ENCODE data around the gene MED15. TPM values are rescaled to one million over a fixed set of nuclear protein-coding genes. Genes with fewer than 3 reads are reported as not detected.

Gene MED15
- total RNA-seq, 1 donor from 2014 or later: 84.5 TPM

DNA sequence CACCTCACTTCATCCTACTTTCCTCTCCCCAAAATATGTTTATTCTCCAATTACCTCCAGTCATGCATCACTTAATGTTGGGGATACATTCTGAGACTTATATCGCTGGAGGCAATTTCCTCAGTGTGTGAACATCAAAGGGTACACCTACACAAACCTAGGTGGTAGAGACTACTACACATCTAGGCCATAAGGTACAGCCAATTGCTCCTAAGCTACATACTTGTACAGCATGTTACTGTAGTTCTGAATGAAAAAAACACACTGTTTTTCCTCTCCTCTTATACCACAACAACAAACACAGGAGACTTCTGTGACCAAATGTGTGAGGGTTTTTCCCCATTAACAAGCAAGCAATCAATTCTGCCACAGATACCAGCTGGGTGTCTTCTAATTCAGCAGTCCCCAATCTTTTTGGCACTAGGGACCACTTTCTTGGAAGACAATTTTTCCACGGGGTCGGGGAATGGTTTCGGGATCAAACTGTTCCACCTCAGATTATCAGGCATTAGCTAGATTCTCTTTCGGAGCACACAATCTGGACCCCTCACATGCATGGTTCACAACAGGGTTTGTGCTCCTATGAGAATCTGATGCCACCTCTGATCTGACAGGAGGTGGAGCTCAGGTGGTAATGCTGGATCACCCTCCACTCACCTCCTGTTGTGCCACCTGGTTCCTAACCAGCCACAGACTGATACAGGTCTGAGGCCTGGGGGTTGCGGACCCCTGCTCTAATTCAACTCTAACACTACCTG is 17.0 kb upstream of the MED15 start:
- Mint-ChIP-seq H3K9me3 (no peaks in the 10 kb centered on the region), H3K4me3 (no peak overlapping the region), H3K27ac (ENCODE audit: unreplicated experiment) (no peak overlapping the region), H3K27me3 (ENCODE audit: low read depth) (no peaks in the 10 kb centered on the region), H3K36me3 (ENCODE audit: low read depth) (peaks cover 3% of the 10 kb centered on the region), H3K4me1 (peaks cover 26% of the 10 kb centered on the region)
- TF ChIP-seq, protein P1, sequence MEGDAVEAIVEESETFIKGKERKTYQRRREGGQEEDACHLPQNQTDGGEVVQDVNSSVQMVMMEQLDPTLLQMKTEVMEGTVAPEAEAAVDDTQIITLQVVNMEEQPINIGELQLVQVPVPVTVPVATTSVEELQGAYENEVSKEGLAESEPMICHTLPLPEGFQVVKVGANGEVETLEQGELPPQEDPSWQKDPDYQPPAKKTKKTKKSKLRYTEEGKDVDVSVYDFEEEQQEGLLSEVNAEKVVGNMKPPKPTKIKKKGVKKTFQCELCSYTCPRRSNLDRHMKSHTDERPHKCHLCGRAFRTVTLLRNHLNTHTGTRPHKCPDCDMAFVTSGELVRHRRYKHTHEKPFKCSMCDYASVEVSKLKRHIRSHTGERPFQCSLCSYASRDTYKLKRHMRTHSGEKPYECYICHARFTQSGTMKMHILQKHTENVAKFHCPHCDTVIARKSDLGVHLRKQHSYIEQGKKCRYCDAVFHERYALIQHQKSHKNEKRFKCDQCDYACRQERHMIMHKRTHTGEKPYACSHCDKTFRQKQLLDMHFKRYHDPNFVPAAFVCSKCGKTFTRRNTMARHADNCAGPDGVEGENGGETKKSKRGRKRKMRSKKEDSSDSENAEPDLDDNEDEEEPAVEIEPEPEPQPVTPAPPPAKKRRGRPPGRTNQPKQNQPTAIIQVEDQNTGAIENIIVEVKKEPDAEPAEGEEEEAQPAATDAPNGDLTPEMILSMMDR (conservative IDR thresholded peaks at IDR 0.05): no peak
- DNase-seq (ENCODE audit: low read depth, low spot score): no peak

DNA sequence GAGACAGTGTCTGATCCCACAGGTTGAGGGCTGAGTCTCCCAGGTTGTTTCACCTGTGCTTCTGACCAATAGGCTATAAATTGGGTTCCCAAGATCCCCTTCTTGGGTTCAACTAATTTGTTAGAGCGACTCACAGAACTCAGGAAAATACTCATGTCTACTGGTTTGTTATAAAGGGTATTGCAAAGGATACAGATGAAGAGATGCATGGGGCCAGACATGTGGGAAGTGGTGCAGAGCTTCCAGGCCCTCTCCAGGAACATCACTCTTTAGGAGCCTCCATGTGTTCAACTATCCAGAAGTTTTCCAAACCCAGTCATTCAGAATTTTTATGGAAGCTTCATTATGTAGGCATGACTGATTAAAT is 16.5 kb upstream of the MED15 start:
- Mint-ChIP-seq H3K36me3 (ENCODE audit: low read depth) (peaks cover 3% of the 10 kb centered on the region), H3K4me1 (peaks cover 26% of the 10 kb centered on the region), H3K27me3 (ENCODE audit: low read depth) (no peaks in the 10 kb centered on the region), H3K9me3 (no peaks in the 10 kb centered on the region), H3K27ac (ENCODE audit: unreplicated experiment) (no peak overlapping the region), H3K4me3 (no peak overlapping the region)
- TF ChIP-seq, protein P1 (conservative IDR thresholded peaks at IDR 0.05): no peak
- no peak for DNase-seq (ENCODE audit: low read depth, low spot score)

DNA sequence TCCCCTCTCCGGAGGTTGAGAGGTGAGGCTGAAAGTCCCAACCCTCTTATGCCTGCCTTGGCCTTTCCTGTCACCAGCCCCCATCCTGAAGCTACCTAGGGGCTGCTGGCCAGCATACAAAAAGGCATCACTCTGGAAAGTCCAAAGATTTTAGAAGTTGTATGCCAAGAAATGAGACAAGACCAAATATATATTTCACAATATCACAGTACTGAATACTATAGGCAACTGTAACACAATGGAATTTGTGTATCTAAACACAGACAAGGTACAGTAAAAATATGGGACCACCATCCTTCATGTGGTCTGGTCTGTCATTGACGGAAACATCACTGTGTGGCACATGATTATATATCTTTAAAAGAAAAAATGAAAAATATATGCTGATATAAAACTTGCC is 16.1 kb upstream of the MED15 start:
- peaks cover 27% of the 10 kb centered on the region for H3K4me1 Mint-ChIP-seq
- DNase-seq (ENCODE audit: low read depth, low spot score): no peak
- no peak overlapping the region for H3K27ac Mint-ChIP-seq (ENCODE audit: unreplicated experiment)
- no peak overlapping the region for H3K4me3 Mint-ChIP-seq
- H3K36me3 Mint-ChIP-seq (ENCODE audit: low read depth): no peaks in the 10 kb centered on the region
- TF ChIP-seq, protein P1 (conservative IDR thresholded peaks at IDR 0.05): no peak
- no peaks in the 10 kb centered on the region for H3K27me3 Mint-ChIP-seq (ENCODE audit: low read depth)
- no peaks in the 10 kb centered on the region for H3K9me3 Mint-ChIP-seq

DNA sequence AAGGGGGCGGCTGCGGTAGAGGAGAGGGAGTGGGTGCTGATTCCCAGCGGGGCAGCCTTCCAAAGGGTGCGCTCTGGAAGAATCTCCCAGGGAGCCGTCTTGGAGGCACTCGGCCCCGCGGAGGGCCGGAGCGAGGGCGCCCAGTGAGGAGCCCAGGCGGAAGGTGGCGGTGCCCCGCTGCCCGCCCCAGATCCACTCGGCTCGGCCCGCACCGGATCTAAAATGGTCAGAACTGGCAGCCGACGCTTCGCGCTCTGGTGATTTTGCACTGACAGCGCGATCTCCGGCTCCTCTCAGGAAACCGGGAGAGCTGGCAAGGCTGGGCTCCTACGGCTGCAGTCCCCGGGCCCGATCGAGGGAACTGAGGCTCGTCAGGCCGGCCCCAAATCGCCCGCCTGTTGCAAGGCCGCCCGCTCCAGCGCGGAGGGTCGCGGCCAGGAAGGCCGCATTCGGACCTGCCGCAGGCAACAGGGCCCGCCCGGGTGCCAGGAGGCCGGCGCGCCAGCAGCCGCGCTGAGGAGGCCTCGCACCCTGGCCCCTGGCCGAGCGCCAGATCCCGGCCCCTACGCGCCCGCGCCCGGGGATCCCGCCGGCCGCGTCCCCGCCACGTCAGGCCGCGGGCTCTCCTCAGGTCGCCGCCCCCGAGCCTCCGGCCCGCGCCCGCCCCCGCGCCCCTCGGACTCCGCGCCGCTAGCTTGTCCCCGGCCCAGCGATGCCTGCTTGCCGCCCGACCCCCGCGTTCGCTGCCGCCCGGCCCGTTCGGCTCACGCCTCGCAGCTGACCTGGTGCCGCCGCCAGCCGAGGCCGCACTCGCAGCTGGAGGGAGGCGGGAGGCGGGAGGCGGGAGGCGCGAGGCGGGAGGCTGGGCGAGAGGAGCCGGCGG is 12.2 kb upstream of the MED15 start, which contains the start of gene KLHL22:
Gene KLHL22, minus strand, starts transcription at position 818 of the 883 bp plus-strand sequence. CDS start 6,584 bp downstream, outside the sequence.
- Mint-ChIP-seq H3K4me1 (peaks cover 40% of the 10 kb centered on the region), H3K4me3 (peak within 1 kb of the TSS; percentile 93), H3K9me3 (no peaks in the 10 kb centered on the region), H3K27me3 (ENCODE audit: low read depth) (no peaks in the 10 kb centered on the region), H3K36me3 (ENCODE audit: low read depth) (no peaks in the 10 kb centered on the region), H3K27ac (ENCODE audit: unreplicated experiment) (peak within 1 kb of the TSS; percentile 92)
- TF ChIP-seq, protein P1 (conservative IDR thresholded peaks at IDR 0.05): no peak
- peak; percentile 4 for DNase-seq (ENCODE audit: low read depth, low spot score)

DNA sequence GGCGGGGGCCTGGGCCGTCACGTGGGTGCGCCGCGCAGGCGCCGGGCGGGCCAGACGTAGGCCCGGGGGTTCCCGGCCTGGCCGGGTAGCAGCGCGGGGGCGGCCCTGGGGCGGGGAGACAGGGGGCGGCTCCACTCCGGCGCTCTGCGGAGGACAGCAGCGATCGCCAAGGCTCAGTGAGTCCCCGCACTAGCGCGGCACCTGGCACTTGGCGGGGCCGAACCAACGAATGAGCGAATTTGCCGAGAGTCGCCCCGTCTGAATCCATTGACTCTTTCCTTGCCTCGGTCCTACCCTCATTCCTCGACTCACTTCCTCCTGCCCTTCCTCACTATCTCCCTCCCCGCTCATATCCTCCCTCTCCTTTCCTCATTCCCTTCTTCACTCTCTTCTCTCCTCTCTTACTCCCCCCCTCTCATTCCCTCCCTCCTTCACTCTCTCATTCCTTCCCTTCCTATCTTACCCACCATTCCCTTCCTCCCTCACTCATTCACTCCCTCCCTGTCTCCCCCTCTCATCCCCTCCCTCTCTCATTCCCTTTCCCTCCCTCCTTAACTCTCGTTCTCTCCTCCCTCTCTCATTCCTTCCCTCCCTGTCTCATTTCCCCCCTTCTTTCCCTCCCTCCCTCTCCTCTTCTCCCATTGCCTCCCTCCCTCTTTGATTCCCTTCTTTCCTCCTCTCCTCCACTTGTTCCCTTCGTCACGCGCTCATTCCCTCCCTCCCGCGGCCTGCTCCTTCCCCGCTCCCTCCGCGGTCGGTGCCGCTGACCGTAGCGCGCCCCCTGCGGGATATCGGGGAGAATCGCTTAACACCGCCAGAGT is 11.3 kb upstream of the MED15 start:
- H3K36me3 Mint-ChIP-seq (ENCODE audit: low read depth): peaks cover under 1% of the 10 kb centered on the region
- TF ChIP-seq, protein P1 (conservative IDR thresholded peaks at IDR 0.05): peak; percentile 93
- peak; percentile 84 for DNase-seq (ENCODE audit: low read depth, low spot score)
- peaks cover 38% of the 10 kb centered on the region for H3K4me1 Mint-ChIP-seq
- H3K4me3 Mint-ChIP-seq: peak overlapping the region; percentile 93
- H3K27me3 Mint-ChIP-seq (ENCODE audit: low read depth): no peaks in the 10 kb centered on the region
- no peaks in the 10 kb centered on the region for H3K9me3 Mint-ChIP-seq
- H3K27ac Mint-ChIP-seq (ENCODE audit: unreplicated experiment): peak overlapping the region; percentile 92
